ENCODE data around the gene CNPY3.

CNPY3 gene

GRCh38 chr6:42961020-42961470 lies 31.8 kb downstream of the CNPY3 start:
- no peaks in the 10 kb centered on the region for H3K9me3 ChIP-seq (ENCODE audit: control insufficient read depth, insufficient read depth, low read depth, low read length)
- H3K36me3 ChIP-seq (ENCODE audit: control insufficient read depth, insufficient read depth, low read length): peaks cover 21% of the 10 kb centered on the region
- peak overlapping the region; percentile 70 for H3K4me3 ChIP-seq (ENCODE audit: low read depth, low read length)
- peaks cover 23% of the 10 kb centered on the region for H3K27me3 ChIP-seq (ENCODE audit: control insufficient read depth, insufficient read depth, low read length)
- peaks cover 6% of the 10 kb centered on the region; the same call in 1 of the 2 replicates for H3K4me1 ChIP-seq (ENCODE audit: control insufficient read depth, insufficient read depth, low read length)
- H3K27ac ChIP-seq (ENCODE audit: low read depth, low read length): no peak overlapping the region
- peak overlapping the region; percentile 60 for H3K9ac ChIP-seq (ENCODE audit: low read length)

- H3K27me3 ChIP-seq (ENCODE audit: control insufficient read depth, insufficient read depth, low read length): peaks cover 23% of the 10 kb centered on the region
Measured at GRCh38 chr6:42962096-42962495, 32.8 kb downstream of the CNPY3 start.

GRCh38 chr6:42962502-42963178 lies 33.4 kb downstream of the CNPY3 start:
- Histone ChIP-seq H3K27me3 (ENCODE audit: control insufficient read depth, insufficient read depth, low read length) (peaks cover 23% of the 10 kb centered on the region), H3K4me1 (ENCODE audit: control insufficient read depth, insufficient read depth, low read length) (peaks cover 6% of the 10 kb centered on the region; the same call in 1 of the 2 replicates), H3K4me3 (ENCODE audit: low read depth, low read length) (no peak overlapping the region), H3K27ac (ENCODE audit: low read depth, low read length) (no peak overlapping the region), H3K36me3 (ENCODE audit: control insufficient read depth, insufficient read depth, low read length) (peaks cover 28% of the 10 kb centered on the region), H3K9ac (ENCODE audit: low read length) (no peak overlapping the region), H3K9me3 (ENCODE audit: control insufficient read depth, insufficient read depth, low read depth, low read length) (no peaks in the 10 kb centered on the region)

More at GRCh38 chr6:42962096-42962495, 32.8 kb downstream of the CNPY3 start:
- Histone ChIP-seq H3K4me1 (ENCODE audit: control insufficient read depth, insufficient read depth, low read length) (peaks cover 6% of the 10 kb centered on the region; the same call in 1 of the 2 replicates), H3K4me3 (ENCODE audit: low read depth, low read length) (no peak overlapping the region), H3K27ac (ENCODE audit: low read depth, low read length) (no peak overlapping the region), H3K9me3 (ENCODE audit: control insufficient read depth, insufficient read depth, low read depth, low read length) (no peaks in the 10 kb centered on the region), H3K9ac (ENCODE audit: low read length) (no peak overlapping the region), H3K36me3 (ENCODE audit: control insufficient read depth, insufficient read depth, low read length) (peaks cover 28% of the 10 kb centered on the region)

- peaks cover 23% of the 10 kb centered on the region for H3K27me3 ChIP-seq (ENCODE audit: control insufficient read depth, insufficient read depth, low read length)
- H3K36me3 ChIP-seq (ENCODE audit: control insufficient read depth, insufficient read depth, low read length): peaks cover 30% of the 10 kb centered on the region
- no peak overlapping the region for H3K27ac ChIP-seq (ENCODE audit: low read depth, low read length)
- H3K9me3 ChIP-seq (ENCODE audit: control insufficient read depth, insufficient read depth, low read depth, low read length): no peaks in the 10 kb centered on the region
- H3K4me1 ChIP-seq (ENCODE audit: control insufficient read depth, insufficient read depth, low read length): peaks cover 6% of the 10 kb centered on the region; the same call in 1 of the 2 replicates
- H3K9ac ChIP-seq (ENCODE audit: low read length): no peak overlapping the region
- H3K4me3 ChIP-seq (ENCODE audit: low read depth, low read length): no peak overlapping the region
Measured at GRCh38 chr6:42963179-42963854, 34.0 kb downstream of the CNPY3 start.

GRCh38 chr6:42963855-42964605 lies 34.8 kb downstream of the CNPY3 start:
- H3K27me3 ChIP-seq (ENCODE audit: control insufficient read depth, insufficient read depth, low read length): peaks cover 23% of the 10 kb centered on the region
- H3K9me3 ChIP-seq (ENCODE audit: control insufficient read depth, insufficient read depth, low read depth, low read length): no peaks in the 10 kb centered on the region
- H3K4me3 ChIP-seq (ENCODE audit: low read depth, low read length): no peak overlapping the region
- no peak overlapping the region for H3K9ac ChIP-seq (ENCODE audit: low read length)
- no peak overlapping the region for H3K27ac ChIP-seq (ENCODE audit: low read depth, low read length)
- H3K4me1 ChIP-seq (ENCODE audit: control insufficient read depth, insufficient read depth, low read length): peaks cover 6% of the 10 kb centered on the region; the same call in 1 of the 2 replicates
- peaks cover 34% of the 10 kb centered on the region for H3K36me3 ChIP-seq (ENCODE audit: control insufficient read depth, insufficient read depth, low read length)

- H3K36me3 ChIP-seq (ENCODE audit: control insufficient read depth, insufficient read depth, low read length): peaks cover 39% of the 10 kb centered on the region
- no peak overlapping the region for H3K27ac ChIP-seq (ENCODE audit: low read depth, low read length)
- no peak overlapping the region for H3K9ac ChIP-seq (ENCODE audit: low read length)
- H3K4me3 ChIP-seq (ENCODE audit: low read depth, low read length): no peak overlapping the region
- H3K27me3 ChIP-seq (ENCODE audit: control insufficient read depth, insufficient read depth, low read length): no peaks in the 10 kb centered on the region; the same call in 1 of the 2 replicates
- no peaks in the 10 kb centered on the region for H3K9me3 ChIP-seq (ENCODE audit: control insufficient read depth, insufficient read depth, low read depth, low read length)
- H3K4me1 ChIP-seq (ENCODE audit: control insufficient read depth, insufficient read depth, low read length): peaks cover 9% of the 10 kb centered on the region; the same call in 1 of the 2 replicates
Measured at GRCh38 chr6:42966571-42966970, 37.3 kb downstream of the CNPY3 start.

GRCh38 chr6:42967228-42967627 lies 37.9 kb downstream of the CNPY3 start:
- Histone ChIP-seq H3K27me3 (ENCODE audit: control insufficient read depth, insufficient read depth, low read length) (no peaks in the 10 kb centered on the region), H3K4me1 (ENCODE audit: control insufficient read depth, insufficient read depth, low read length) (peaks cover 13% of the 10 kb centered on the region; the same call in 1 of the 2 replicates), H3K36me3 (ENCODE audit: control insufficient read depth, insufficient read depth, low read length) (peaks cover 36% of the 10 kb centered on the region), H3K4me3 (ENCODE audit: low read depth, low read length) (no peak overlapping the region), H3K9me3 (ENCODE audit: control insufficient read depth, insufficient read depth, low read depth, low read length) (no peaks in the 10 kb centered on the region), H3K27ac (ENCODE audit: low read depth, low read length) (no peak overlapping the region), H3K9ac (ENCODE audit: low read length) (no peak overlapping the region)

- Histone ChIP-seq H3K27ac (ENCODE audit: low read depth, low read length) (no peak overlapping the region), H3K4me3 (ENCODE audit: low read depth, low read length) (no peak overlapping the region), H3K9me3 (ENCODE audit: control insufficient read depth, insufficient read depth, low read depth, low read length) (no peaks in the 10 kb centered on the region), H3K27me3 (ENCODE audit: control insufficient read depth, insufficient read depth, low read length) (no peaks in the 10 kb centered on the region), H3K4me1 (ENCODE audit: control insufficient read depth, insufficient read depth, low read length) (peaks cover 13% of the 10 kb centered on the region; the same call in 1 of the 2 replicates), H3K9ac (ENCODE audit: low read length) (no peak overlapping the region), H3K36me3 (ENCODE audit: control insufficient read depth, insufficient read depth, low read length) (peaks cover 33% of the 10 kb centered on the region)
Measured at GRCh38 chr6:42968126-42968701, 38.9 kb downstream of the CNPY3 start.

GRCh38 chr6:42968783-42969182 lies 39.5 kb downstream of the CNPY3 start:
- peaks cover 36% of the 10 kb centered on the region for H3K36me3 ChIP-seq (ENCODE audit: control insufficient read depth, insufficient read depth, low read length)
- H3K27me3 ChIP-seq (ENCODE audit: control insufficient read depth, insufficient read depth, low read length): no peaks in the 10 kb centered on the region
- H3K27ac ChIP-seq (ENCODE audit: low read depth, low read length): no peak overlapping the region
- H3K9me3 ChIP-seq (ENCODE audit: control insufficient read depth, insufficient read depth, low read depth, low read length): no peaks in the 10 kb centered on the region
- peaks cover 13% of the 10 kb centered on the region; the same call in 1 of the 2 replicates for H3K4me1 ChIP-seq (ENCODE audit: control insufficient read depth, insufficient read depth, low read length)
- H3K9ac ChIP-seq (ENCODE audit: low read length): no peak overlapping the region
- H3K4me3 ChIP-seq (ENCODE audit: low read depth, low read length): no peak overlapping the region

- no peak overlapping the region for H3K9ac ChIP-seq (ENCODE audit: low read length)
- no peaks in the 10 kb centered on the region for H3K9me3 ChIP-seq (ENCODE audit: control insufficient read depth, insufficient read depth, low read depth, low read length)
- H3K4me1 ChIP-seq (ENCODE audit: control insufficient read depth, insufficient read depth, low read length): peaks cover 13% of the 10 kb centered on the region; the same call in 1 of the 2 replicates
- no peaks in the 10 kb centered on the region for H3K27me3 ChIP-seq (ENCODE audit: control insufficient read depth, insufficient read depth, low read length)
- H3K36me3 ChIP-seq (ENCODE audit: control insufficient read depth, insufficient read depth, low read length): peaks cover 36% of the 10 kb centered on the region
- H3K4me3 ChIP-seq (ENCODE audit: low read depth, low read length): no peak overlapping the region
- no peak overlapping the region for H3K27ac ChIP-seq (ENCODE audit: low read depth, low read length)
Measured at GRCh38 chr6:42969431-42969830, 40.2 kb downstream of the CNPY3 start.

Measured in HUES6 (cell line).